GM13977 (cell line): ENCODE measurements around the gene SBF1.
"Not testable (repeated sequence)": the region's sequence is repeated elsewhere in the genome, so short reads cannot be mapped to it uniquely, and the experiment has no call there.

Source experiments
- DNase-seq: peaks from one replicate; pipeline ENCODE4 v3.0.0; 2012; ENCODE audit warnings: low spot score
- CTCF ChIP-seq: IDR thresholded peaks from 2 replicates; pipeline ENCODE4 v1.5.1; 2012; ENCODE audit warnings: mild to moderate bottlenecking, control low read depth; ENCODE audit not compliant: insufficient read depth; ENCODE audit errors: extremely low read depth, missing control alignments
- in situ Hi-C: fragments of 300-500 bp; cut with MboI; formaldehyde crosslinking; loops from one replicate; pipeline ENCODE4 v1.12.0; 2022; ENCODE audit warnings: low sequenced_read_pairs, low pct_unique_long_range_greater_than_20kb, mixed read lengths, inconsistent platforms; ENCODE audit not compliant: unreplicated experiment

Gene SBF1

GRCh38 chr22:50417411-50418210 lies 57.2 kb downstream of the SBF1 start:
- in situ Hi-C loops, result no loop called here
- TF ChIP-seq CTCF, result no peak
- DNase-seq, result no peak

GRCh38 chr22:50416996-50417395 lies 57.8 kb downstream of the SBF1 start:
- no peak for DNase-seq
- in situ Hi-C loops, result no loop called here
- TF ChIP-seq CTCF, result no peak

- in situ Hi-C loops, result no loop called here
- TF ChIP-seq CTCF, result no peak
- DNase-seq, result no peak
Measured at GRCh38 chr22:50415426-50415825, 59.4 kb downstream of the SBF1 start.

DNA sequence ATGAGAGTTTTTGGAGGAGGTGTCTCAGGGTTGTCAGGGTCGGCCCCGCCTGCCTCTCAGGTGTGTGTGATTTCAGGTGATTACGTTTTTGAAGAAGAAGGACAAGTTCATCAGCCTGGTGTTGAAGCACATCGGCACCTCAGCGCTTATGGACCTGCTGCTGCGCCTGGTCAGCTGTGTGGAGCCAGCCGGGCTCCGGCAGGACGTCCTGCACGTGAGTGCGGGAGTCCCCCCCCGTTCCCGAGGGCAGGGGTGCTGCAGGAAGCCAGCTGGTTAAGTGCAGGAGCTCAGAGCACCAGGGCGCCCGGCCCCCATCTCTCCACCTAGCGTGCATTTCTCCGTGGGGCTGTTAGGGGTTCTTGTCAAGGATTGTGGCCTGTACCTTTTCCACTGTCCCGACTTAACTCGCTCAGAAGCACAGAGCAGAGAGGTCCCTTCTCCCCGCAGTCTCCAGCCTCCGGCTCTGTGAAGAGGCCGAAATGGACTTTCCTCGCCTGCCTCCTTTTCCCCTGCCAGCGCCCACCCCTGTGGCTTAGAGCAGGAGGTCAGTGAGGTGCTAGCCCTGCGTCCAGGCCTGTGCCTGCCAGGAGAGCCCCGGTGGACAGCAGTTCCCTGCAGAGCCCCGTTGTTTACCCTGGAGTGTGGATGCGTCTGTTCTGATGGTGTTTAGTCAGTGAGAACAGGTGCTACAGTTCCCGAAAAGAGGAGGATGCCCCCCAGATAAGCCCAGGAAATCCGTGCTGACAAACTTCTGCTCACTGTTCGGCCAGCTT lies 60.2 kb downstream of the SBF1 start:
- in situ Hi-C loops, result no loop called here
- no peak for DNase-seq
- TF ChIP-seq CTCF, result no peak

DNA sequence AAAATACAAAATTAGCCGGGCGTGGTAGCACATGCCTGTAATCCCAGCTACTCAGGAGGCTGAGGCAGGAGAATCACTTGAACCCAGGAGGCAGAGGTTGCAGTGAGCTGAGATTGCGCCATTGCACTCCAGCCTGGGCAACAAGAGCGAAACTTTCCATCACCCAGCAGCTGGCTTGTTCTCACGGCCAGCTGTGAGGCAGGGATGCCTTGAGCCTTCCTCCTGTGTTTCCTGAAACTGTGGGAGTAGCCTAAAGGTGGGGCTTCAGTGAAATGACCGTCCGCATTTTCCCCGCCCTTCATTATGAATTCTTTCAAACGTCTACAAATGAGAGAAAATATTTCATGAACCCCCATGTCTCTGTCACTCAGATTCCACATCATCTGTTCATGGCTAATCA lies 65.9 kb downstream of the SBF1 start:
- DNase-seq, in situ Hi-C loops: not testable (repeated sequence)

- TF ChIP-seq CTCF, result no peak
- no peak for DNase-seq
- in situ Hi-C loops, result no loop called here
Measured at GRCh38 chr22:50408311-50408710, 66.5 kb downstream of the SBF1 start.
